ENCODE data around the gene DAB1.

The DAB1 gene

DNA sequence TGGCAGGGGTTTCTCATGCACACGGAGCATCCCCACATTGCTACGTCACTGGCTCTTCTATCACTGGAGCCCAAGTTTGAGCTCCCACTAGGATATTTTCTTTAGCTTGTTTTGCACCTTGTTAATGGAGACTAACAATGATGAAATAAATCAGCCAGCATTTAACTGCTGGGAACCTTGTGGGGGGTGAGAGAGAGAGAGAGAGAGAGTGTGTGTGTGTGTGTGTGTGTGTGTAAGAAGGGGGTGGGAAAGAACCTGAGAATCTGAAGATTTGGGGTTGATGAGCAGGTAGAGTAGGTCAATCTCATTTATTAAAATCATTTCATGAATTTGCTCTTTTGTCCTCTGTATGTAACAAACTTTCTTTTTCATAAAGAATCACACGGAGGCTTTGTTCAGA, 458.7 kb downstream of the DAB1 start:
- TF ChIP-seq, protein P1, sequence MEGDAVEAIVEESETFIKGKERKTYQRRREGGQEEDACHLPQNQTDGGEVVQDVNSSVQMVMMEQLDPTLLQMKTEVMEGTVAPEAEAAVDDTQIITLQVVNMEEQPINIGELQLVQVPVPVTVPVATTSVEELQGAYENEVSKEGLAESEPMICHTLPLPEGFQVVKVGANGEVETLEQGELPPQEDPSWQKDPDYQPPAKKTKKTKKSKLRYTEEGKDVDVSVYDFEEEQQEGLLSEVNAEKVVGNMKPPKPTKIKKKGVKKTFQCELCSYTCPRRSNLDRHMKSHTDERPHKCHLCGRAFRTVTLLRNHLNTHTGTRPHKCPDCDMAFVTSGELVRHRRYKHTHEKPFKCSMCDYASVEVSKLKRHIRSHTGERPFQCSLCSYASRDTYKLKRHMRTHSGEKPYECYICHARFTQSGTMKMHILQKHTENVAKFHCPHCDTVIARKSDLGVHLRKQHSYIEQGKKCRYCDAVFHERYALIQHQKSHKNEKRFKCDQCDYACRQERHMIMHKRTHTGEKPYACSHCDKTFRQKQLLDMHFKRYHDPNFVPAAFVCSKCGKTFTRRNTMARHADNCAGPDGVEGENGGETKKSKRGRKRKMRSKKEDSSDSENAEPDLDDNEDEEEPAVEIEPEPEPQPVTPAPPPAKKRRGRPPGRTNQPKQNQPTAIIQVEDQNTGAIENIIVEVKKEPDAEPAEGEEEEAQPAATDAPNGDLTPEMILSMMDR (IDR thresholded peaks at IDR 0.05): no peak
- H3K27me3 ChIP-seq: no peaks in the 10 kb centered on the region
- peaks cover 0 to 5% (median 0%) of the 10 kb centered on the region in 3 donors for H3K9me3 ChIP-seq
- no peaks in the 10 kb centered on the region for H3K4me1 ChIP-seq
- no peak for DNase-seq
- H3K27ac ChIP-seq: no peak overlapping the region
- intact Hi-C loops (cut with DNase I; ENCODE audit: low total_unique reads): no loop called here
- no peaks in the 10 kb centered on the region for H3K36me3 ChIP-seq
- no peak overlapping the region for H3K4me3 ChIP-seq

DNA sequence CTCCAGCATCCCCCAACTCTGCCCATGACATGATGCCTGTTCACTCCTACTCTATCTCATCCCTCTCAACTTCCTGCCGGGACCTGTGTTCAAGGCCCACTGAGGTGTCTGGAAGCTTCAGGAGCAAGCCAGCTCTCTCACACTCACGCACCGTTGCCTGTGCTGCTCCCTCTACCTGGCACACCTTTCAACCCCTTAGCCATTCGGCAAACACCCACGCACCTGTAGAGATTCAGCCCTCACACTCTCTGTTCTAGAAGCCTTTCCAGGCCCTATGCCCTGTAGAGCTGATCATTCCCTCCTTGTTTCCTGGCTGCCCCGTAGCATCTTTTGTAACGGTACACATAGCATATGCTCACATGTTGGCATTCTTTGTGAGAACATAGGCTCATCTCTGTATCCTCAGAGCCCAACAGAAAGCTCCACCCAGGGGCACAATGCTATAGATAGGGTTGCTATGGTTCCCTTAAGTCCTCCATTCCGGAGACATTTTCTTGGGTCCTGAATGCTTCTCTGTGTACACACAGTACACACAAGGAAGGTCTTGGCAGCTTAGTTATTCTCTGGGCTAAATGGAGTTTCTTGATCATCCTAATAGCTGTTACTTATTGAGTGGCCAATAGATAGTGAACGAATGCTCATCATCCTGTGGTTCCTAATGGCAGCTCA, 459.4 kb downstream of the DAB1 start:
- intact Hi-C loops (cut with DNase I; ENCODE audit: low total_unique reads): no loop called here
- Histone ChIP-seq H3K4me3 (no peak overlapping the region), H3K27me3 (no peaks in the 10 kb centered on the region), H3K36me3 (no peaks in the 10 kb centered on the region), H3K4me1 (no peaks in the 10 kb centered on the region), H3K27ac (no peak overlapping the region), H3K9me3 (peaks cover 0 to 5% (median 0%) of the 10 kb centered on the region in 3 donors)
- TF ChIP-seq, protein P1 (IDR thresholded peaks at IDR 0.05): no peak
- DNase-seq: no peak

DNA sequence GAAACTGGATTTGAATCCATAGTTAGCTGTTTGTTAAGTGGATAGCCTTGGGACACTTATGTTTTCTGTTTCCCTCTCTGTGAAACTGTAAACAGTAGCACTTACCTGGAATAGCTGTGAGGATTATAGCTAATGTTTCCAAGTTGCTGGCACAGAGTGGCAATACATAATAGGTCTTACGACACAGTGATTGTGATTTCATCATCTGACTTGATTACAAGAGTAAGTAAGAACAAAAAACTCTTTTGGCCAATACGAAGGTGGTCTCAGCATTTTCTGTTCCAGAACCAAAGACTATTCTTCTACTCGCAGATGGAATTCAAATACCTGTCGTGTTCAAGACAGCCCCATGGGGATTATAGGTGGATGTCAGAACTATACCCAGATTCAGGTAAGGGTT, 460.2 kb downstream of the DAB1 start:
- Histone ChIP-seq H3K27me3 (peaks cover 0 to under 1% of the 10 kb centered on the region in 2 donors), H3K4me3 (no peak overlapping the region), H3K36me3 (no peaks in the 10 kb centered on the region), H3K4me1 (no peaks in the 10 kb centered on the region), H3K27ac (no peak overlapping the region), H3K9me3 (peaks cover 0 to under 1% (median 0%) of the 10 kb centered on the region in 3 donors)
- TF ChIP-seq, protein P1 (IDR thresholded peaks at IDR 0.05): no peak
- DNase-seq: no peak
- intact Hi-C loops (cut with DNase I; ENCODE audit: low total_unique reads): no loop called here

DNA sequence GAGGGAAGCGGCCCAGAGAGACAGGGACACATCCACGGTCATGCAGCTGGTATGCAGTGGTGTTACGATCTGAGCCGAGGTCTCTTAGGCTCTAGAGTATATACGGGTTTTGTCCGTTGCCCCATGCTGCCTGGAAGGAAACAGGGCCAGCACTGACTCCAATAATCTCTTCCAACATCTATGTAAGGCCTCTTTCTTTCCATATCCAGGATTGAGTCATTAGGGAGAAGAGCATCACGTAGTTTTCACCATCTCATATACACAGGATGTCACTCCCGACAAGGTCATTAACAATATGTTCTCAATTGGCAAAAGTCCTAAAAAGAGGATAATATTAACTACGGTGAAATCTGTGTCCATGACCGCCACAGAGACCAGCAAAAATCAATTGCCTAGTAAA, 462.4 kb downstream of the DAB1 start:
- intact Hi-C loops (cut with DNase I; ENCODE audit: low total_unique reads): no loop called here
- TF ChIP-seq, protein P1 (IDR thresholded peaks at IDR 0.05): no peak
- Histone ChIP-seq H3K4me1 (no peaks in the 10 kb centered on the region), H3K9me3 (no peaks in the 10 kb centered on the region), H3K27me3 (peaks cover 0 to 4% of the 10 kb centered on the region in 2 donors), H3K36me3 (no peaks in the 10 kb centered on the region), H3K4me3 (no peak overlapping the region), H3K27ac (no peak overlapping the region)
- no peak for DNase-seq

DNA sequence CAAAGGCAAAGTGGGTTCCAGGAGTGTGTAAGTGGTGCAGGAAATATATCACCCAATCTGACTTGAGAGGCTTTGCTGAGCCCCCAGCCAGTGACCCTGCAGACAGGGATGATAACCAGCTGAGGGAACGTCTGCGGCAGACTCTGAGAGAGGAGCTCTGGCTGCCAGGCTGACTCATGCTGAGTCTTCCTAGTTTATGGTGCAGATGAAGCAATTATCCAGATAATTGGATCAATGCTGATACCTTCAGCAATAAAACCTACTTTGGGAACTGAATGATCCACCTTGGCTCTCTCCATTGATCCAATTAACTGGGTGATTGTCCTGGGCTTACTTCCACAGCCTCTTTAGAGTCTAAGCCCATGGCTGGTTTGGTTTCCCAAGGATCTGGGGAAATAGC, 465.3 kb downstream of the DAB1 start:
- Histone ChIP-seq H3K27ac (no peak overlapping the region), H3K36me3 (no peaks in the 10 kb centered on the region), H3K9me3 (no peaks in the 10 kb centered on the region), H3K4me3 (no peak overlapping the region), H3K4me1 (no peaks in the 10 kb centered on the region), H3K27me3 (peaks cover 0 to 4% of the 10 kb centered on the region in 2 donors)
- intact Hi-C loops (cut with DNase I; ENCODE audit: low total_unique reads): no loop called here
- no peak for DNase-seq
- TF ChIP-seq, protein P1 (IDR thresholded peaks at IDR 0.05): no peak

Measured in tibial artery (tissue), 4 donors.